H1 (cell line): ENCODE measurements around the gene SH2D1B. TPM values are rescaled to one million over a fixed set of nuclear protein-coding genes. Genes with fewer than 3 reads are reported as not detected.

ENCODE experiments used
- CTCF ChIA-PET: fragments of 300-600 bp; sonication (Branson Sonifier 250); formaldehyde crosslinking; loops from one replicate; lab custom pipeline; 2021; ENCODE audit not compliant: partially characterized antibody; lab: Charles Lee
- POLR2A ChIA-PET: fragments of 300-600 bp; sonication (Branson Sonifier 250); formaldehyde crosslinking; loops from one replicate; lab custom pipeline; 2021; ENCODE audit warnings: inconsistent platforms; ENCODE audit not compliant: partially characterized antibody; lab: Charles Lee
- DNase-seq, 2 experiments: peaks; one replicate each; pipeline versions ENCODE4 v3.0.0 to v3.0.0-alpha.2; 2010 to 2022; ENCODE audit warnings: low spot score in 2 of 2, low read depth in 1 of 2, mixed read lengths in 1 of 2
- FAIRE-seq: peaks from 2 replicates; lab custom pipeline; 2011; peaks lifted over from hg19 to GRCh38; lab: Jason Lieb, UNC
- H2AFZ ChIP-seq: 2 replicates; pipeline ENCODE4 v1.8.1; 2012; ENCODE audit warnings: low read length, inconsistent platforms
- H2AK5ac ChIP-seq: 2 replicates; pipeline ENCODE4 v1.6.1; 2013; ENCODE audit warnings: low read depth, low read length
- H2BK120ac ChIP-seq: replicated peaks from 2 replicates; pipeline ENCODE3; 2013; ENCODE audit warnings: low read depth, low read length, inconsistent platforms
- H2BK12ac ChIP-seq: 2 replicates; pipeline ENCODE4 v1.6.1; 2013; ENCODE audit warnings: low read depth, low read length
- H2BK15ac ChIP-seq: 2 replicates; pipeline ENCODE4 v1.6.1; 2013; ENCODE audit warnings: low read length
- H2BK20ac ChIP-seq: 2 replicates; pipeline ENCODE4 v1.6.1; 2013; ENCODE audit warnings: low read length
- H2BK5ac ChIP-seq: 2 replicates; pipeline ENCODE4 v1.6.1; 2013; ENCODE audit warnings: low read depth, low read length
- H3K14ac ChIP-seq: 2 replicates; pipeline ENCODE4 v1.6.1; 2013; ENCODE audit warnings: inconsistent platforms; ENCODE audit not compliant: insufficient read length
- H3K18ac ChIP-seq: 2 replicates; pipeline ENCODE4 v1.6.1; 2013; ENCODE audit warnings: low read length; ENCODE audit errors: extremely low read depth
- H3K23ac ChIP-seq: 2 replicates; pipeline ENCODE4 v1.6.1; 2013; ENCODE audit warnings: inconsistent platforms; ENCODE audit not compliant: insufficient read length
- H3K23me2 ChIP-seq: 2 replicates; pipeline ENCODE4 v1.6.1; 2013; ENCODE audit warnings: low read depth, low read length
- H3K27ac ChIP-seq: 2 replicates; pipeline ENCODE4 v1.6.1; 2011; ENCODE audit warnings: low read depth, low read length, inconsistent platforms
- H3K27me3 ChIP-seq, 4 experiments: replicated peaks in 1 of 4; 1 replicate in 1 of 4; 2 replicates in 3 of 4; pipeline versions ENCODE4 v1.6.1 to v1.8.1; 2011 to 2013; ENCODE audit warnings: low read length in 3 of 4, mild to moderate bottlenecking in 3 of 4, inconsistent platforms in 2 of 4, mixed read lengths in 2 of 4, moderate library complexity in 1 of 4; ENCODE audit not compliant: control insufficient read depth in 3 of 4, insufficient read depth in 3 of 4; ENCODE audit errors: extremely low read depth in 1 of 4
- H3K36me3 ChIP-seq, 4 experiments: 2 replicates each; pipeline versions ENCODE4 v1.6.1 to v1.8.1; 2011 to 2013; ENCODE audit warnings: mild to moderate bottlenecking in 4 of 4, low read length in 3 of 4, moderate library complexity in 2 of 4, control low read depth in 1 of 4, inconsistent platforms in 1 of 4; ENCODE audit not compliant: insufficient read depth in 4 of 4, control insufficient read depth in 2 of 4
- H3K4ac ChIP-seq: replicated peaks from 2 replicates; pipeline ENCODE3; 2013; ENCODE audit warnings: low read length, low read depth, mixed read lengths, inconsistent platforms; ENCODE audit not compliant: insufficient read length
- H3K4me1 ChIP-seq, 4 experiments: replicated peaks in 1 of 4; 1 replicate in 1 of 4; 2 replicates in 3 of 4; pipeline versions ENCODE4 v1.6.1 to v1.8.1; 2011 to 2013; ENCODE audit warnings: low read length in 3 of 4, inconsistent platforms in 2 of 4, mixed read lengths in 1 of 4; ENCODE audit not compliant: insufficient read depth in 4 of 4, control insufficient read depth in 3 of 4
- H3K4me2 ChIP-seq, 2 experiments: 2 replicates each; pipeline versions ENCODE4 v1.6.1 to v1.8.1; 2011 to 2013; ENCODE audit warnings: low read depth in 2 of 2, low read length in 2 of 2, control low read depth in 1 of 2, inconsistent platforms in 1 of 2, mild to moderate bottlenecking in 1 of 2; ENCODE audit not compliant: insufficient read depth in 1 of 2
- H3K4me3 ChIP-seq, 4 experiments: fragments of 200-600, 300-600 bp in 1 of 4; sonication (generic), shearing (Covaris generic), sonication (Bioruptor Twin) in 1 of 4; 2 replicates each; pipeline versions ENCODE4 v1.5.1 to v1.8.1; 2011 to 2016; ENCODE audit warnings: low read length in 4 of 4, low read depth in 3 of 4, control low read depth in 2 of 4, inconsistent platforms in 2 of 4, mild to moderate bottlenecking in 2 of 4, mixed read lengths in 1 of 4, moderate library complexity in 1 of 4; ENCODE audit not compliant: insufficient read depth in 2 of 4; ENCODE audit errors: extremely low read depth in 1 of 4
- H3K56ac ChIP-seq: replicated peaks from 2 replicates; pipeline ENCODE3; 2013; ENCODE audit warnings: low read depth, mild to moderate bottlenecking, mixed read lengths, low read length, inconsistent platforms; ENCODE audit not compliant: insufficient read length
- H3K79me1 ChIP-seq: 2 replicates; pipeline ENCODE4 v1.6.1; 2013; ENCODE audit warnings: low read depth, low read length, control low read depth
- H3K79me2 ChIP-seq, 2 experiments: 2 replicates each; pipeline versions ENCODE4 v1.6.1 to v1.8.1; 2012 to 2013; ENCODE audit warnings: low read length in 2 of 2, mild to moderate bottlenecking in 2 of 2, inconsistent platforms in 1 of 2; ENCODE audit not compliant: insufficient read depth in 2 of 2, control insufficient read depth in 1 of 2
- H3K9ac ChIP-seq, 4 experiments: replicated peaks in 1 of 4; 1 replicate in 1 of 4; 2 replicates in 3 of 4; pipeline versions ENCODE4 v1.6.1 to v1.8.1; 2011 to 2013; ENCODE audit warnings: low read depth in 3 of 4, low read length in 3 of 4, control low read depth in 2 of 4, mild to moderate bottlenecking in 2 of 4, moderate library complexity in 2 of 4, inconsistent platforms in 1 of 4; ENCODE audit errors: extremely low read depth in 1 of 4
- H3K9me3 ChIP-seq, 2 experiments: 2 replicates each; pipeline versions ENCODE4 v1.6.1 to v1.8.1; 2012 to 2013; ENCODE audit warnings: mild to moderate bottlenecking in 2 of 2, moderate library complexity in 2 of 2, control low read depth in 1 of 2, inconsistent platforms in 1 of 2, low read depth in 1 of 2, low read length in 1 of 2, mixed read lengths in 1 of 2; ENCODE audit not compliant: insufficient read depth in 2 of 2
- H4K20me1 ChIP-seq, 2 experiments: replicated peaks in 1 of 2; 2 replicates each; pipeline versions ENCODE3 to v1.8.1; 2011 to 2013; ENCODE audit warnings: inconsistent platforms in 2 of 2, low read length in 2 of 2, mild to moderate bottlenecking in 1 of 2; ENCODE audit not compliant: insufficient read depth in 2 of 2, control insufficient read depth in 1 of 2
- H4K5ac ChIP-seq: 2 replicates; pipeline ENCODE4 v1.6.1; 2013; ENCODE audit warnings: low read length, low read depth, mixed read lengths, inconsistent platforms; ENCODE audit not compliant: insufficient read length
- H4K8ac ChIP-seq: 2 replicates; pipeline ENCODE4 v1.8.0; 2013; ENCODE audit warnings: mild to moderate bottlenecking, moderate library complexity, low read length, inconsistent platforms; ENCODE audit not compliant: insufficient read depth; ENCODE audit errors: extremely low read depth
- H4K91ac ChIP-seq: replicated peaks from 2 replicates; pipeline ENCODE3; 2013; ENCODE audit warnings: low read length, mixed read lengths, inconsistent platforms; ENCODE audit not compliant: insufficient read length
- EGR1 ChIP-seq: IDR thresholded peaks from 2 replicates; pipeline ENCODE4 v1.6.1; 2011; ENCODE audit warnings: low read depth, low read length, borderline replicate concordance
- HDAC2 ChIP-seq, 2 experiments: fragments of 300-600 bp in 1 of 2; sonication (generic) in 1 of 2; IDR thresholded peaks; 2 replicates each; pipeline ENCODE4 v1.6.1; 2011 to 2012; ENCODE audit warnings: low read depth in 2 of 2, low read length in 2 of 2, mild to moderate bottlenecking in 2 of 2, moderate library complexity in 2 of 2, borderline replicate concordance in 1 of 2, inconsistent platforms in 1 of 2
- JUN ChIP-seq: IDR thresholded peaks from 2 replicates; pipeline ENCODE4 v1.6.1; 2011; ENCODE audit warnings: low read depth, mild to moderate bottlenecking, improper control_type of control experiment, low read length
- KDM4A ChIP-seq: IDR thresholded peaks from one replicate; pipeline ENCODE4 v1.7.1; 2012; ENCODE audit warnings: low read depth, mild to moderate bottlenecking, moderate library complexity, low read length, inconsistent platforms; ENCODE audit not compliant: severe bottlenecking
- MAX ChIP-seq: IDR thresholded peaks from 2 replicates; pipeline ENCODE4 v1.6.1; 2012; ENCODE audit warnings: inconsistent platforms
- SIN3A ChIP-seq, 2 experiments: IDR thresholded peaks in 1 of 2; conservative IDR thresholded peaks in 1 of 2; 2 replicates each; pipeline ENCODE4 v1.6.1; 2011 to 2012; ENCODE audit warnings: low read length in 2 of 2, improper control_type of control experiment in 1 of 2, low read depth in 1 of 2, mild to moderate bottlenecking in 1 of 2
- SP1 ChIP-seq: IDR thresholded peaks from 2 replicates; pipeline ENCODE4 v1.6.1; 2011; ENCODE audit warnings: low read depth, low read length
- TAF1 ChIP-seq: IDR thresholded peaks from 2 replicates; pipeline ENCODE4 v1.6.1; 2011; ENCODE audit warnings: mild to moderate bottlenecking, low read depth, low read length
- TAF7 ChIP-seq: optimal IDR thresholded peaks from 2 replicates; pipeline ENCODE3; 2011; ENCODE audit warnings: low read depth, mild to moderate bottlenecking, inconsistent platforms, low read length, moderate library complexity, borderline replicate concordance
- WGBS, 2 experiments: shearing (Covaris generic) in 1 of 2; methylation state at CpG; one replicate each; pipeline versions ENCODE4 v1.1.6 to v1.1.7; 2013 to 2015; ENCODE audit warnings: low lambda C conversion rate in 2 of 2, mixed read lengths in 2 of 2, inconsistent platforms in 1 of 2, low coverage in 1 of 2, missing lambda C conversion rate in 1 of 2; ENCODE audit not compliant: insufficient replicate concordance in 2 of 2, insufficient coverage in 1 of 2, insufficient read length in 1 of 2; ENCODE audit errors: extremely low coverage in 1 of 2, missing lambda C conversion rate in 1 of 2; 5-methylcytosine and 5-hydroxymethylcytosine counted together
- polyA plus RNA-seq, 7 experiments: library from polyadenylated mRNA; depleted of rRNA in 3 of 7; stranded (reverse) in 5 of 7; unstranded in 2 of 7; fragments of >200 nt in 5 of 7; fragments of 200-250 nt in 2 of 7; gene quantifications; 1 replicate in 5 of 7; 2 replicates in 1 of 7; 4 replicates in 1 of 7; pipeline versions ENCODE4 v1.2.1 to v1.2.3, GENCODE V29; 2011 to 2013; ENCODE audit warnings: missing spikeins in 2 of 7, mixed read lengths in 2 of 7
- total RNA-seq: library from RNA; stranded (reverse); fragmentation: NEBNext Ultra II Directional; extraction: Animal tissue kit (Norgen Biotek cat#: 25700); gene quantifications from 2 replicates; pipeline ENCODE4 v1.2.1, GENCODE V29; 2021

Gene SH2D1B
- total and polyA plus RNA-seq, 2 of the 8 experiments (the other 6 are each of a cell fraction or from before 2014, with no cell fraction given): not detected

GRCh38 chr1:162430583-162430982 lies 18.6 kb upstream of the SH2D1B start:
- no peak overlapping the region for H2BK15ac ChIP-seq
- H3K27me3 ChIP-seq: no peaks in the 10 kb centered on the region
- FAIRE-seq (no peak), DNase-seq (no peak)
- no peak overlapping the region for H2BK5ac ChIP-seq
- no peak overlapping the region for H2BK20ac ChIP-seq
- no peaks in the 10 kb centered on the region for H3K9me3 ChIP-seq
- H2BK120ac ChIP-seq: no peak overlapping the region
- no peaks in the 10 kb centered on the region for H3K4me1 ChIP-seq
- no peaks in the 10 kb centered on the region for H4K20me1 ChIP-seq
- H2BK12ac ChIP-seq: no peak overlapping the region
- H3K9ac ChIP-seq: no peak overlapping the region
- no peak overlapping the region for H4K91ac ChIP-seq
- no peak overlapping the region for H3K4me3 ChIP-seq
- H3K23me2 ChIP-seq: no peaks in the 10 kb centered on the region
- 87% methylated on average over 4 of the region's 4 CpGs; no CpG with 5 or more reads in 1 of the 2 experiments for WGBS, 2 experiments
- H2AFZ ChIP-seq: no peak overlapping the region
- H3K36me3 ChIP-seq: no peaks in the 10 kb centered on the region
- H3K4me2 ChIP-seq: no peak overlapping the region
- H3K27ac ChIP-seq: no peak overlapping the region
- CTCF ChIA-PET: interaction anchor here (0.6 to 1.0 kb wide), 2 partner anchors 74 to 367 kb away, joined by 4 read pairs; no protein-coding TSS in a partner anchor
- no peak overlapping the region for H4K8ac ChIP-seq
- POLR2A ChIA-PET: no interaction called here
- H3K18ac ChIP-seq: no peak overlapping the region
- no peak overlapping the region for H4K5ac ChIP-seq
- no peaks in the 10 kb centered on the region for H3K79me2 ChIP-seq
- H2AK5ac ChIP-seq: no peak overlapping the region
- H3K23ac ChIP-seq: no peak overlapping the region
- no peak overlapping the region for H3K14ac ChIP-seq
- no peaks in the 10 kb centered on the region for H3K79me1 ChIP-seq
- H3K56ac ChIP-seq: no peak overlapping the region
- no peak overlapping the region for H3K4ac ChIP-seq
- TF ChIP-seq JUN (no peak), SP1 (no peak), MAX (no peak), SIN3A (conservative IDR thresholded peaks at IDR 0.05 in 1 of 2, IDR thresholded peaks at IDR 0.05 in 1 of 2; ENCODE audit: low read depth in 1 of 2, low read length in 2 of 2) (no peak), TAF1 (no peak), TAF7 (no peak), EGR1 (no peak), KDM4A (no peak), HDAC2 (IDR thresholded peaks at IDR 0.05; ENCODE audit: borderline replicate concordance in 1 of 2, low read depth in 2 of 2, low read length in 2 of 2) (no peak)
